Stimulated activated CD8-positive, alpha-beta memory T cell treated with anti-CD3 and anti-CD28 coated beads, Interleukin-4, amount 100 ng/mL, for 48 hours (primary cell): ENCODE measurements around the gene ZBTB32.
"Not testable (repeated sequence)": the region's sequence is repeated elsewhere in the genome, so short reads cannot be mapped to it uniquely, and the experiment has no call there.

Experiments
- DNase-seq: peaks from one replicate; pipeline ENCODE4 v3.0.0-alpha.2; 2020

ZBTB32 gene, protein sequence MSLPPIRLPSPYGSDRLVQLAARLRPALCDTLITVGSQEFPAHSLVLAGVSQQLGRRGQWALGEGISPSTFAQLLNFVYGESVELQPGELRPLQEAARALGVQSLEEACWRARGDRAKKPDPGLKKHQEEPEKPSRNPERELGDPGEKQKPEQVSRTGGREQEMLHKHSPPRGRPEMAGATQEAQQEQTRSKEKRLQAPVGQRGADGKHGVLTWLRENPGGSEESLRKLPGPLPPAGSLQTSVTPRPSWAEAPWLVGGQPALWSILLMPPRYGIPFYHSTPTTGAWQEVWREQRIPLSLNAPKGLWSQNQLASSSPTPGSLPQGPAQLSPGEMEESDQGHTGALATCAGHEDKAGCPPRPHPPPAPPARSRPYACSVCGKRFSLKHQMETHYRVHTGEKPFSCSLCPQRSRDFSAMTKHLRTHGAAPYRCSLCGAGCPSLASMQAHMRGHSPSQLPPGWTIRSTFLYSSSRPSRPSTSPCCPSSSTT

DNA sequence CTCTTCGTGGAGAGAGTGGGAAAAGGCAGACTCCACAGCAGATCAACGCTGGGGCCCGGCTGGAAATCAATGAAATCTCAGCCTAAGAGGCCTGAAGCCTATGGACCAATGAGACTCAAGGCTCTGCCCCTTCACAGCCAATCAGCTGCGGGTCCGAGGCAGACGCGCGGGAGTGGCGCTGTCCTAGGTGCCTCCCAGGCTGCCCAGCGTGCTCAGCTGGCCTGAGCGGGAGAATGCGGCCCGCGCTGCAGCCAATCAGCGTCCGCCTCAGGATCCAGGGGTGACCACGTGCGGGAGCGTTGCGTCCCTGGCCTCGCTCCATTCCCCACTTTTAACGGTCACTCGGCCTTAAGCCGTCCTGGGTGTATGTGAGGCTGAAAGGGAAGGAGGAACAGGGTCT lies at the start of gene ZBTB32:
Gene ZBTB32 (plus strand): TSS at position 341 of the 400 bp plus-strand sequence. CDS start 10,069 bp downstream, outside the sequence.
- peak; percentile 45 for DNase-seq

DNA sequence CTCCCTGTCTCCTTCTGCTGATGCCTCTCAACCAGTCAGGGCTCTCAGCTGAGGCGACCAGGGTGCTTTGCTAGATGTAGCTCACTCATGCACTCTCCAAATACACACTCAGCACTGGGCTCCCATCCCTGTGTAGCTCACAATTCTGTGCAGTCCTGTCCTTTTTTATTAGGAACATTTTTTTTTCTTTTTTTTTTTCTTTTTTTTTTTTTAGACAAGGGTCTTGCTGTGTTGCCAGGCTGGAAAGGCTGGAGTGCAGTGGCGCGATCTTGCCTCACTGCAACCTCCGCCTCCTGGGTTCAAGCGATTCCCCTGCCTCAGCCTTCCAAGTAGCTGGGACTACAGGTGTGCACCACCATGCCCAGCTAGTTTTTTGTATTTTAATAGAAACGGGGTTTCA lies 49.5 kb upstream of the ZBTB32 start:
- not testable (repeated sequence) for DNase-seq

DNA sequence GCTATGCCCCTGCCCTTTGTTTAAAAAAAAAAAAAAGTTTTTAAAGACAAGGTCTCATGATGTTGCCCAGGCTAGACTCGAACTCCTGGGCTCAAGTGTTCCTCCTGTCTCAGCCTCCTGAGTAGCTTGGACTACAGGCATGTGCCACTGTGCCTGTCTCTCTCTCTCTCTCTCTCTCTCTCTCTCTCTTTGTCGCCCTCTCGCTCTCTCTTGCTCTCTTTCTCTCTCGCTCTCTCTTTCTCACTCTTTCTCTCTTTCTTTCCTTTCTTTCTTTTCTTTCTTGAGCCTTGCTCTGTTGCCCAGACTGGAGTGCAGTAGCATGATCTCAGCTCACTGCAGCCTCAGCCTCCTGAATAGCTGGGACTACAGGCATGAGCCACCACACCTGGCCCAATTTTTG lies 48.8 kb upstream of the ZBTB32 start:
- no peak for DNase-seq

DNA sequence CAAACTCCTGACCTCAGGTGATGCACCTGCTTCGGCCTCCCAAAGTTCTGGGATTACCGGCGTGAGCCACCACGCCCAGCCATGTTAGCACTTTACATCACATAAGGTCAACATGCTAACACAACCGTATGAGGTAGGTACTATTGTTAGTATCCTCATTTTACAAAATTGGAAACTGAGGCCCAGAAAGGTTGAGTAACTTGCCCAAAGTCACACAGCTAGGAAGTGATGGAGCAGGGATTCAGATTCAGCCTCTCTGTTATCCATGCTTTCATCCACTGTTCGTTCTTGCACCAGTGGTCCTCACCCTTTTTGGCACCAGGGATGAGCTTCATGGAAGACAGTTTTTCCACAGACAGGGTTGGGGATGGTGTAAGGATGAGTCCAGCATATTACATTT lies 47.7 kb upstream of the ZBTB32 start:
- no peak for DNase-seq

DNA sequence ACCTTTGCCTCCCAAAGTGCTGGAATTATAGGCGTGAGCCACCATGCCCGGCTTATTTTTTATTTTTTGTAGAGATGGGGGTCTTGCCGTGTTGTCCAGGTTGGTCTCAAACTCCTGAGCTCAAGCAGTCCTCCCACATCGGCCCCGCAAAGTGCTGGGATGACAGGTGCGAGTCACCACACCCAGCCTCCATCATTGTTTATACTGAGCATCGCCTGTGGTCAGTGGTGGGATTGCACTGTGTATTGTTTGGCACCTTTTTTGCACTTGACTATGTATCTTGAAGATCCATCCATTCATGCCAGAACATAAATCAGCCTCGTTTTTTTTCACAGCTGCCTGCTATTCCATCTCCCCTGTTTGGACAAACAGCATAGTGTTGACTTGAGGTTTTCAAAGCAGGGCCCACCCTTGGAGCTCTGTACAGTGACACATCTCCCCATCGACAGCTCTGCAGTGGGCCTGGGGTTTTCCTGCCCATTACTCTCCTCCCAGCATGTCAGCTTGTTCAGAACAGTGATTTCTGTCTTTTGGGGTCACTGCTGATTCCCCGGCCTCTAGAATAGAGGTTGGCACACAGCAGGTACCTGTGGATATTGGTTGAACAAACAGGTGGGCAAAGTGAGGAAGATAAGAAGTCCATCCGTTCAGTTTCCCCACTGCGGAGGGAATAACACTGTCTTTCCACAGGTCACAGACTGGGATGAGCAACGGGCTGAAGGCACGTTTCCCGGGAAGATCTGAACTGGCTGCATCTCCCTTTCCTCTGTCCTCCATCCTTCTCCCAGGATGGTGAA lies 46.3 kb upstream of the ZBTB32 start:
- no peak for DNase-seq

DNA sequence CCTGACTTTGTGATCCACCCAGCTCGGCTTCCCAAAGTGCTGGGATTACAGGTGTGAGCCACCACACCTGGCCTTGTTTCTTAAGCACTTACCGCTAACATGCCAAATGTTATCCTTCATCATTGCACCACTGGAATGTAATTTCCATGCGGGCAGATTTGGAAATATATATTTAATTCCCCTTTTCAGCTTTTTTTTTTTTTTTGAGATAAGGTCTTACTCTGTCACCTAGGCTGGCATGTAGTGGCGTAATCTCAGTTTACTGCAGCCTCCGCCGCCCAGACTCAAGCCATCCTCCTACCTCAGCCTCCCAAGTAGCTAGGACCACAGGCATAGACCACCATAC lies 42.4 kb upstream of the ZBTB32 start:
- DNase-seq: no peak

DNA sequence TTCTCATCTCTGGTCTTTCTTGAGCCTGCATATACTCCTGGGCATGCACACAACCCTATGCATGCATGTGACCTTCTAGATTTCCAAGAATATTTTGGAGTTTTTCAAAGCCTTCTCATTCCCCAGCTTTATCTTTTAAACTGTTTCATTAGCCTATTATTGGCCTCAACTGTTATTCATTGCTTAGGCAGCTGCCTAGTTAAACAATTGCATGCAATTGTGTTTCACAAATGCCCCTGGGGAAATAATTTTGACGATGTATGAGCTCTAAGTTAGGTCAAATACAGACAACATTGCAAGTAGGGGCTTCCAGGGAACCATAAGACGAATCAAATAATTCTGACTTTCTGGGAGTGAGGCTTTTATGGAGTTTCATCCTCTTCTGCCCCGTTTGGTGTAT lies 40.4 kb upstream of the ZBTB32 start:
- no peak for DNase-seq

DNA sequence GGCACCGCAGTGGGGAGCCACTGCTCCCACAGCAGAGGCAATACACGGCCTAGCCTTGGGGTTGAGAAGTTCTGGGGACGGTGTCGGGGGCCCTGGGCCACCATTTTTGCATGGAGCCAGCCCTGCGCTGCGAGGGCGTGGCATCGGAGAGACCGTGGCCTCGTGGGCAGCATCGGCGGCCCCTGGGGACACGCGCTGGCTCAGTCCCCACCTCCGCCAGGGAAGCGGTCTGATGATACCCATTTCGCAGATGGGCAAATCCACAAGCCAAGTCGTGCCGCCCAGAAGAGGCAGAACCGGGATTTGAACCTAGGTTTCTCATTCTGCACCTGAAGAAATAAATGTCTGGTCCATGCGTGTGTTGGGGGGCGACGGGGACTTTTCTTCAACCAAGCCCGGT lies 39.2 kb upstream of the ZBTB32 start:
- no peak for DNase-seq

DNA sequence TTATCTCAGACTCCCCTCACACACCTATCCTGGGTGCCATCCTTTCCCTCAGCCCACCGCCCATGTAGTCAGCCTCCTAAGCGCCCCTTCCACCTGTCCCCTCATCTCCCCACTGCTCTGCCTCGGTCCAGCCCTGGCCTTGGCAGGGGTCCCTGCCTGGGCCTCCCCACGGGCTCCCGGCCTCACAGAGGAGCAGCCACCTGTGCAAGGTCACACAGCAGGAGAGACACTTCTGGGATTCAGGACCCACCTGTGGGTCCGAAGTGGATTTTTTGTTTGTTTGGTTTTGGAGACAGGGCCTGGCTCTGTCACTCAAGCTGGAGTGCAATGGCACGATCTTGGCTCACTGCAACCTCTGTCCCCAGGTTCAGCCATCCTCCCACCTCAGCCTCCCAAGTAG lies 38.8 kb upstream of the ZBTB32 start:
- DNase-seq: no peak

DNA sequence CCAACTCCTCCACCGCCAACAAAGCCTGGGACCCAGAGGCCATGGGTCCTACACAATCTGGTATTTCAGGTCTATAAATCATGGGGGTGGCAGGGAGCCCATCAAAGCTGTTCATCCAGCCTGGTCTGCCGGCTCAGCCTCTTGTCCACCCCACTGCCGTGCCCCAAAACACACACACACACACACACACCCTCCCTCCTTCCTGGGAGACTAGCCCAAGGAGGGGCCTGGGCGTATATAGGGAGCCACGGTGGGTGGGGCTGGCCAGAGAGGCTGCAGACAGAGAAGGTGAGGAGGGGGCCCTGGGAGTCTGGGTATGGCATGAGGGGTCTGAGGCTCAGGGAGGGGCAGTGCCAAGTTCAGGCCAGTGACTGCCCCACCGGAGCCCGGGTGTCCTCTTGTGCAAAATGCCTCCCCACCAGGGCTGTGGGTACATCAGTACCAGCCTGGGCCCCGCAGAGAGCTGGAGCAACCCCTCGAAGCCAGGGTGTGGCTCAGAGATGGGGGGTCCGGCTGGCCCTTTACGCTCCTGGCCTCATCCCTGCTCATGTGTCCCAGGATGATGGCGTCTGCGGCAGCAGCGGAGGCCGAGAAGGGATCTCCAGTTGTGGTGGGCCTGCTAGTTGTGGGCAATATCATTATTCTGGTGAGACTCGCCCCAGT lies 38.0 kb upstream of the ZBTB32 start, which contains the start of gene UPK1A:
Gene UPK1A (plus strand): TSS at position 267 of the 663 bp plus-strand sequence. CDS start 296 bp downstream, at position 563.
- DNase-seq: no peak

DNA sequence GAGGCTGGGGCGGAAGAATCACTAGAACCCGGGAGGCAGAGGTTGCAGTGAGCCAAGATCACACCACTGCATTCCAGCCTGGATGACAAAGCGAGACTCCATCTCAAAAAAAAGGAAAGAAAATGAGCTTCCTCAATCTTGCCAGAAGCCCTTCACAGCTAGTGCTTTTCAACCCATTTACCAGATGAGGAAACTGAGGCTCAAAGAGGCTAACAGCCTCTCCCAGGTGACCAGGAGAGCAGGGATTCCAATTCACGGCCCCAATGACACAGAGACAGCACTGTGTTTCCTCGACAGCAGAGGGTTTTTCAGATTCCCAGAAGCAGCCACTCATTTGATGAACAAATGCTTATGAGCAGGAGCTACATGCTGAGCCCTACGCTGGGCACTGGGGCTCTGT lies 34.8 kb upstream of the ZBTB32 start:
- DNase-seq: no peak

DNA sequence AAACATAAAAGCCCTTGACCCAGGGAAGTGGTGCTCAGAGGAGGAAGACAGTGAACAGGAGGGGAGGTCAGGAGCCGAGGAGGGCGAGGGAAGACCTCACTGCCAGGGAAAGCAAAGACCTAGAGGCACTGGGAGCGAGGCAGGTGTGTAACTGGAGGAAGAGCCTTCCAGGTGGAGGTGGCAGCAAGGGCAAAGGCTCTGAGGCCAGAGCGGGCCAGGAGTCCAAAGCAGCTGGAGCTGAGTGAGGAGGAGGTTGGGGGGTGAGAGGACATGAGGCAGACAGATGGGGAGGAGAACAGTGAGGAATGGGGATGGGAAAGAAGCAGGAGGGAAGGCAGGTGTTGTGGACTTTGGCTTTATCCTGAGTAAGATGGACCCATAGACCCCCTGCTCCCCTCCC lies 34.4 kb upstream of the ZBTB32 start:
- no peak for DNase-seq

DNA sequence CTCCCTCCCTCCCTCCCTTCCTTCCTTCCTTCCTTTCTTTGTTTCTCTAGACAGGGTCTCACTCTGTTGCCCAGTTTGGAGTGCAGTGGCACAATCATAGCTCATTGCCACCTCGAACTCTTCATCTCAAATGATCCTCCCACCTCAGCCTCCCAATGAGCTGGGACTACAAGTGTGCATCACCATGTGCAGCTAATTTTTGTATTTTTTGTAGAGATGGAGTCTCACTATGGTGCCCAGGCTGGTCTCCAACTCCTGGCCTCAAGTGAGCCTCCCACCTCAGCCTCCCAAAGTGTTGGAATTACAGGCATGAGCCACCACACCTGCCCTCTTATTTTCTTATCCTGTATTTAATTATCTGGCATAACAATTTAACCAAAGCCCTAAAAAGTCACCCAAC lies 33.7 kb upstream of the ZBTB32 start:
- DNase-seq: no peak

DNA sequence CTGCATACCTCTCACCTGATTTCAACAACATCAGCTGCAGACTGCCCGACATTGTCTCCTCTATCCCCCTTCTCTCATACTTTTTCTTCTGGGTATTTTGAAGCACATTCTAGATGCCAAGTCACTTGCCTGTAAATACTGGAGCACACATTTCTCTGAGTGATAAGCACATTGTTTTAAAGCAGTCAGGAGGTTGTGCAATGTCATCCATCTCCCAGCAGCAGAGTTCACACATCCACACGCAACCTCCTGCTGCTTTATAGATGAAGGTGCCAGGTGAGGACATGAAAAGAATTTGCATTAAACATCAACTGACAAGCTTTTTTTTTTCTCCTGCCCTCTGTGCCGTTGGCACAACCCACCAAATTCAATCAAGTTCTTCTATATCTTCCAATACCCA lies 32.5 kb upstream of the ZBTB32 start:
- DNase-seq: no peak

DNA sequence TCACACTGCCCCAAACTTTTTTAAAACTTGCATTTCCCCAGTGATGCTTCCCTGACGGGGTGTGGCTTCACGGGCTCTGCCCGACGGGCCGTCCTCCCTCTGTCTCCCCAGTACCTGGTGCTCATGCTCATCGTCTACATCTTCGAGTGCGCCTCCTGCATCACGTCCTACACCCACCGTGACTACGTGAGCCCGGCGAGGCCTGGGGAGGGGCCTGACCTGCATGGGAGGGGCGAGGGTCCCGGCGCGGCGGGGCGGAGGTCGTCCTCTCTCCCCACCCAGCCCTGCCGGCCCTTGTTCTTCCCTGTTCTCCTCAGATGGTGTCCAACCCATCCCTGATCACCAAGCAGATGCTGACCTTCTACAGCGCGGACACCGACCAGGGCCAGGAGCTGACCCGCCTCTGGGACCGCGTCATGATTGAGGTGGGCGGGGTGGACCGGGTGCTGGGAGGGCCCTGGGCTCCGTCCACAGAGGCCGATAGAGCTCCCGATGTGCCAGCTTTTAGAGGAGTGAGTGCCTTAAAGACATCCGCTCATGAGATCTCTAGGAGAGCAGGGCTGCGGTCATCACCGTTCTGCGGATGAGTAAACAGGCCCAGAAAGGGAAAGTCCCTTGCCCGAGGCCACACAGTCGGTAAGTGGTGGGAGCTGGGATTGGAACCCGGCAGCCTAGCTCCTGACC lies 31.1 kb upstream of the ZBTB32 start:
- DNase-seq: peak; percentile 72

DNA sequence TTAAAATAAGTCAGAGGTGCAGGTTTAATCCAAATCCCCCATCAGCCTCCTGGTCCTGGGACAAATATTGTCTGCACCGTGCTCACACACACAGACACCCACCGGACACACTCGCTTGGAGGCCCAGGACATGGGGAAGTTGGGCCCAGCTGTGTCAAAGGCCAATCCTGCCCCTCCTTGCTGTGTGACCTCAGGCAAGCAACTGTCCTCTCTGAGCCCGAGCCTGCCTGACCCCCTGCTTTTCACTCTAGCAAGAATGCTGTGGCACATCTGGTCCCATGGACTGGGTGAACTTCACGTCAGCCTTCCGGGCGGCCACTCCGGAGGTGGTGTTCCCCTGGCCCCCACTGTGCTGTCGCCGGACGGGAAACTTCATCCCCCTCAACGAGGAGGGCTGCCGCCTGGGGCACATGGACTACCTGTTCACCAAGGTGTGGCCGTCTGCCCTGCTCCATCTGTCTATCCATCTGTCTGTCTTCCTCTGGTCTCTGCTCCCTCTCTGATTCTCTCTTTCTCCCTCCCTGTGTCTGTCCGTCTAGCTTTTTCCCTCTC lies 28.7 kb upstream of the ZBTB32 start:
- DNase-seq: no peak

DNA sequence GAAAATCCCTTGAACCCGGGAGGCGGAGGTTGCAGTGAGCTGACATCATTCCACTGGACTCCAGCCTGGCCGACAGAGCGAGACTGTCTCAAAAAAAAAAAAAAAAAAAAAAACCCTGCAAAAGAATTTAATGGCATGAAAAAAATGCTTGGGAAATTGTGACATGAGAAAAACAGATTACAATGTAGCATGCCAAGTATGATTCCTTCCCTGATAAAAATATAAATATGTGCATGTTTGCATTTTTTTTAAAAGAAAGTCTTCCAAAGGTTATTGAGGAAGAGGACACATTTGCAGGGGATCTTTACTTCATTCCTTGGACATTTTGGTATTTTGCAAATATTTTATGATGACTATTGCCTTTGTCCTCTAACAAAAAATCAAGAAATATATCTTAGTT lies 14.5 kb upstream of the ZBTB32 start:
- DNase-seq: no peak

DNA sequence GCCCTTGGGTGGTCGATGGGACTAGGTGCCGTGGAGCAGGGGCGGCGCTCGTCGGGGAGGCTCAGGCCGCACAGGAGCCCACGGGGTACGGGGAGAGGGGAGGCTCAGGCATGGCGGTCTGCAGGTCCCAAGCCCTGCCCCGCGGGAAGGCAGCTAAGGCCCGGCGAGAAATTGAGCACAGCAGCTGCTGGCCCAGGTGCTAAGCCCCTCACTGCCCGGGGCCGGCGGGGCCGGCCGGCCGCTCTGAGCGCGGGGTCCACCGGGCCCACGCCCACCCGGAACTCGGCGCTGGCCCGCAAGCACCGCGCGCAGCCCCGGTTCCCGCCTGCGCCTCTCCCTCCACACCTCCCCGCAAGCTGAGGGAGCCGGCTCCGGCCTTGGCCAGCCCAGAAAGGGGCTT lies 13.3 kb upstream of the ZBTB32 start:
- not testable (repeated sequence) for DNase-seq

DNA sequence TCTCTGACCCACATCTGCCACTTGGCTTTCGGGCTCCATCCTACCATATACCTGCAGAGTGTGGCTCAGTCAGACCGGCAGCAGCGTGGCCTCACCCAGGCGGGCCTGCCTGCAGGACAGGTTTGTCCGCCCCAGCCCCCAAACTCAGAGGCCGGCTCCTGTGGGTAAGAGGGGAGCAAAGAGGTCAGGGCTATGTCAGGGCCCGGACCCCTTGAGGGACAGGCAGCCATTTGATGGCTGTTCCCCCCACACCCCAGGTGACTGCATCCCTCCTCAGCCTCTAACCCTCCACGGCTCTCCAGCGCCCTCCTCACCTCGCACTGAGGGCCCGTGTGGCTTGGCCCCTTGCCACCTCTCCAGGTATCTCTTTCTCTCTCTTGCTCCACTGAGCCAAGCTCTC lies 12.3 kb upstream of the ZBTB32 start:
- no peak for DNase-seq

DNA sequence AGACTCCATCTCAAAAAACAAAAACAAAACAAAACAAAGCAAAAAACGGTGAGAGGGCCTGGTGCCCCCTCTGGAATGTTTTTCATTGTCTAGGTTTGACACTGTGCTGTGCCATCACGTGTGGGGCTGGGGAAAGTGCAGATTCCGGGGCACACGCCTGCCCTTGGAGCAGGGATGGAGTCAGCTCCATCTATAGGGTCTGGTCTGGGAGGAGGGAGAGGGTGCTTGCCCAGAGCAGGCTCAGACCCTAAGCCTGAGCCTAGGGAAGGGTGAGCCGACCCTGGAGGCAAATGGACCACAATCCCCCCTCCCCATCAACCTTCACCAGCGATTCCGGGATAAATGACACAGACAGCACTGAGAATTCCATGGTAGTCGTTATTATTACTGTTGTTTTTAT lies 10.9 kb upstream of the ZBTB32 start:
- DNase-seq: no peak

DNA sequence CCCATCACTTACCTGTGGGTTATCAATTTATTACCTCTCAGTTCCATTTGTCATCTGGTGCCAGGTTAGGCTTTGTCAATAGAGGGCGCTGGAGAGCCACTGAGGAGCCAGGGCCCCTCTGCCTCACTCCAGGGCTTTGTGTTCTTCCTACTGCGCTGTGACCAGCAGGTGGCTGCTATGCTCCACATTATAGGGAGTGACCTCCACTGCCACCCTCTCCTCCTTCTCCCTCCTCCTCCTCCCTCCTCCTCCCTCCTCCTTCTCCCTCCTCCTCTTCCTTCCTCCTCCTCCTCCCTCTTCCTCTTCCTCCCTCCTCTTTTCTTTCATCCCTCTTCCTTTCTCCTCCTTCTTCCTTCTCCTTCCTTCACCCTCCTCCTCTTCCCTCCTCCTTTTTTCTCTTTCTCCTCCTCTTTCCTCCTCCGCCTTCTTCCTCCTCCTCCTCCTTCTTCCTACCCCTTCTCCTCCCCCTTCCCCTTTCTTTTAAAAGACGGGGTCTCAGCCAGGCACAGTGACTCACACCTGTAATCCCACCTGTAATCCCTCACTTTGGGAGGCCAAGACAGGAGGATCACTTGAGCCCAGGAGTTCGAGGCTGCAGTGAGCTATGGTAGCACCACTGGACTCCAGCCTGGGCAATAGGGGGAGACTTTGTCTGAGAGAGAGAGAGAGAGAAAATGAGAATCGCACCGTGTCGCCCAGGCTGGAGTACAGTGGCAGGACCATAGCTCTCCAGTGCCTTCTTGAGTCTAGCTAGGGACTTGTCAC lies 10.3 kb upstream of the ZBTB32 start:
- DNase-seq: peak; percentile 95

DNA sequence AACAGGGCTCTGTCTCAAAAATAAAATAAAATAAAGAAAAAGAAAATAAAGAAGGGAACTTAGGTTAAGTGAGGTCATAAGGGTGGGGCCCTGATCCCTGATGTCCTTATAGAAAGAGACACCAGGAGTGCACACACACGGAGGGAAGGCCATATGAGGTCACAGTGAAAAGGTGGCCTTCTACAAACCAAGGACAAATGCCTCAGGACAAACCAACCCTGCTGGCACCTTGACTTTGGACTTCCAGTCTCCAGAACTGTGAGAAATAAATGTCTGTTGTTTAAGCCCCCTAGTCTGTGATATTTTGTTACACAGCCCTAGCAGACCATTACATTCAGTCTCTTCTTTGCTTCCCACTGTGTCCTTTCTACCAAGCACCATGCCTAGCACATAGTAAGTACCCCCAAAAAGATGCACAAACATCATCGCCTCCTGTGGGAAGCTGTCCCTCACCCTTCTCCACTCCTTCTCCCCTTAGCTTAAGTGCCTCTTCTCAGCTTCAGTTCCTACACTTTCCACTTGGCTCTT lies 8.4 kb upstream of the ZBTB32 start:
- DNase-seq: no peak
